C4-2B (cell line): ENCODE results near the gene ANXA3.
"Not testable (repeated sequence)": the region's sequence is repeated elsewhere in the genome, so short reads cannot be mapped to it uniquely, and the experiment has no call there.

Experiments
- H3K27ac ChIP-seq: fragments of 450-650 bp; 2 replicates; pipeline ENCODE4 v1.5.1; 2017
- CTCF ChIP-seq: fragments of 450-650 bp; conservative IDR thresholded peaks from 2 replicates; pipeline ENCODE4 v1.5.1; 2017; ENCODE audit warnings: mild to moderate bottlenecking
- ZFX ChIP-seq: fragments of 450-650 bp; IDR thresholded peaks from 2 replicates; pipeline ENCODE4 v1.6.1; 2017

The ANXA3 gene

GRCh38 chr4:78543424-78544125 lies 8.0 kb upstream of the ANXA3 start:
- H3K27ac ChIP-seq: no peak overlapping the region
- TF ChIP-seq CTCF (no peak), ZFX (no peak)

- no peak for TF ChIP-seq ZFX
- TF ChIP-seq CTCF: no peak
- H3K27ac ChIP-seq: no peak overlapping the region
Measured at GRCh38 chr4:78544678-78545077, 6.9 kb upstream of the ANXA3 start.

- TF ChIP-seq ZFX: no peak
- no peak for TF ChIP-seq CTCF
- no peak overlapping the region for H3K27ac ChIP-seq
Measured at GRCh38 chr4:78545275-78546246, 6.0 kb upstream of the ANXA3 start.

GRCh38 chr4:78547899-78548298 lies 3.7 kb upstream of the ANXA3 start:
- not testable (repeated sequence) for H3K27ac ChIP-seq

GRCh38 chr4:78548889-78549288 lies 2.7 kb upstream of the ANXA3 start:
- not testable (repeated sequence) for H3K27ac ChIP-seq

- no peak overlapping the region for H3K27ac ChIP-seq
- TF ChIP-seq ZFX: no peak
- TF ChIP-seq CTCF: no peak
Measured at GRCh38 chr4:78552389-78553042, 946 bp downstream of the ANXA3 start.

- TF ChIP-seq CTCF (no peak), ZFX (no peak)
- H3K27ac ChIP-seq: no peak overlapping the region
Measured at GRCh38 chr4:78553043-78553396, 1.4 kb downstream of the ANXA3 start.

GRCh38 chr4:78553529-78554060 lies 2.0 kb downstream of the ANXA3 start:
- H3K27ac ChIP-seq: no peak overlapping the region
- TF ChIP-seq CTCF: no peak
- TF ChIP-seq ZFX: no peak
